ENCODE results near the gene POU2AF1. TPM values are rescaled to one million over a fixed set of nuclear protein-coding genes. Genes with fewer than 3 reads are reported as not detected.

Gene POU2AF1
- total RNA-seq, 4 donors from 2014 or later = 0.17 TPM; not detected in 2

DNA sequence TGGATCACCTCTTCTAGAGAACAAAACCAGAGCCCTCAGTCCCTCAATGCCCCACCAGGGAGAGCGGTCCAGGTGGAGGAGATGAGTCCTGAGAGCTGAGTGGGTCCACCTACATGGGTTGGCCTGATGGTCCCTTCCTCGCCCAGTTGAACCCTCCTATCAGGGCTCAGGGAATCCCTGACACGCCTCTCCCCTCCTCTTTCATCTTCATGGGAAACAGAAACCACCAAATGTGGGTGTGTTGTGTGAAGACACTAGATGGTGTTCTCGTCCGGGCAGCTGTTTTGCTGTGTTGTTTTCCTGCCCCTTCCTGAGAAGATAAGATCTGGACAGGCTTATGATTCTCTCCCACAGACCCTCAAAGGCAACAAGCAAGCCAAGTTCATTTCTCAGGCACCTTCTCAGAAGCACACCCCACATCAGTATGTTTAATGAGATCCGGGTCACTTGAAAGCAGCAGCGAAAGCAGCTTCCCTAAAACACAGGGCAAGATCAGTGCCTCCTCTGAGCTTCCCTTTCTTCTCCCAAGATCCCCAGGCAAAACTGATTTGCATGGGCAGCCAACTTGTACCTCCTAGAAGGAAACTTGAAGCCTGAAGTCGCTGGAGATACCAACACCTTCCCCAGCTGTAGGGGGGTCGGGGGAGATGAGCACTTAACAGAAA lies 35.3 kb upstream of the POU2AF1 start:
- no peak overlapping the region for H3K4me3 ChIP-seq
- peaks cover 15 to 30% (median 28%) of the 10 kb centered on the region in 4 donors for H3K4me1 ChIP-seq
- no peaks in the 10 kb centered on the region for H3K36me3 ChIP-seq
- intact Hi-C loops (cut with DNase I) = no loop called here
- DNase-seq (ENCODE audit: extremely low spot score) = no peak
- no peaks in the 10 kb centered on the region for H3K27me3 ChIP-seq
- TF ChIP-seq POLR2AphosphoS5 (IDR thresholded peaks at IDR 0.05) (no peak), EP300 (IDR thresholded peaks at IDR 0.05) (no peak), POLR2A (IDR thresholded peaks at IDR 0.05; ENCODE audit: low read depth) (no peak)
- TF ChIP-seq, protein P1, sequence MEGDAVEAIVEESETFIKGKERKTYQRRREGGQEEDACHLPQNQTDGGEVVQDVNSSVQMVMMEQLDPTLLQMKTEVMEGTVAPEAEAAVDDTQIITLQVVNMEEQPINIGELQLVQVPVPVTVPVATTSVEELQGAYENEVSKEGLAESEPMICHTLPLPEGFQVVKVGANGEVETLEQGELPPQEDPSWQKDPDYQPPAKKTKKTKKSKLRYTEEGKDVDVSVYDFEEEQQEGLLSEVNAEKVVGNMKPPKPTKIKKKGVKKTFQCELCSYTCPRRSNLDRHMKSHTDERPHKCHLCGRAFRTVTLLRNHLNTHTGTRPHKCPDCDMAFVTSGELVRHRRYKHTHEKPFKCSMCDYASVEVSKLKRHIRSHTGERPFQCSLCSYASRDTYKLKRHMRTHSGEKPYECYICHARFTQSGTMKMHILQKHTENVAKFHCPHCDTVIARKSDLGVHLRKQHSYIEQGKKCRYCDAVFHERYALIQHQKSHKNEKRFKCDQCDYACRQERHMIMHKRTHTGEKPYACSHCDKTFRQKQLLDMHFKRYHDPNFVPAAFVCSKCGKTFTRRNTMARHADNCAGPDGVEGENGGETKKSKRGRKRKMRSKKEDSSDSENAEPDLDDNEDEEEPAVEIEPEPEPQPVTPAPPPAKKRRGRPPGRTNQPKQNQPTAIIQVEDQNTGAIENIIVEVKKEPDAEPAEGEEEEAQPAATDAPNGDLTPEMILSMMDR (IDR thresholded peaks at IDR 0.05) = no peak
- 77% methylated on average over 9 of the region's 9 CpGs for WGBS
- no peak overlapping the region for H3K27ac ChIP-seq (replicated peaks in 1 of 4)
- H3K9me3 ChIP-seq = no peaks in the 10 kb centered on the region

DNA sequence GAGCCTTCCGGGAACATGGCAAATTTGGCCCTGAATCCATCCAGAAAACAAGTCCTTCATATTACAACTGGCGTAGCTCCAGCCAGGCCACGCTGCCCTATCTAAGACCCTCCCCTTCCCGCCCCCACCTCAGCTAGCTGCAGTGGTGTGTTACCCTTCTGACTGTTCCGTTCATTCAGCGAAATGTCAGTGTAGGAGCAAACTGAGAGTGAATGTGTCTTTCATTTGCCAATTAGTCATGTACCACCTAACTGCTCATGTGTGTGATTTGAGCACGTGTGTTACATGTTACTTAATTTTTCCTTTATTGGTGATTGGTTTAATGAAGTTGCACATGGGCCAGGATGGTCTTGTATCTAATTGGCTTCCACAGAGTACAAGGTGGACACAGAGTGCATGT lies 34.8 kb upstream of the POU2AF1 start:
- DNase-seq (ENCODE audit: extremely low spot score) = no peak
- intact Hi-C loops (cut with DNase I) = no loop called here
- no peaks in the 10 kb centered on the region for H3K9me3 ChIP-seq
- no peak for TF ChIP-seq POLR2AphosphoS5 (IDR thresholded peaks at IDR 0.05)
- TF ChIP-seq, protein P1 (IDR thresholded peaks at IDR 0.05) = no peak
- TF ChIP-seq POLR2A (IDR thresholded peaks at IDR 0.05; ENCODE audit: low read depth) = no peak
- TF ChIP-seq EP300 (IDR thresholded peaks at IDR 0.05) = no peak
- H3K4me1 ChIP-seq = peaks cover 15 to 24% (median 23%) of the 10 kb centered on the region in 4 donors
- H3K4me3 ChIP-seq = no peak overlapping the region
- WGBS = 90% methylated on average over 7 of the region's 7 CpGs
- no peak overlapping the region for H3K27ac ChIP-seq (replicated peaks in 1 of 4)
- H3K36me3 ChIP-seq = no peaks in the 10 kb centered on the region
- no peaks in the 10 kb centered on the region for H3K27me3 ChIP-seq

DNA sequence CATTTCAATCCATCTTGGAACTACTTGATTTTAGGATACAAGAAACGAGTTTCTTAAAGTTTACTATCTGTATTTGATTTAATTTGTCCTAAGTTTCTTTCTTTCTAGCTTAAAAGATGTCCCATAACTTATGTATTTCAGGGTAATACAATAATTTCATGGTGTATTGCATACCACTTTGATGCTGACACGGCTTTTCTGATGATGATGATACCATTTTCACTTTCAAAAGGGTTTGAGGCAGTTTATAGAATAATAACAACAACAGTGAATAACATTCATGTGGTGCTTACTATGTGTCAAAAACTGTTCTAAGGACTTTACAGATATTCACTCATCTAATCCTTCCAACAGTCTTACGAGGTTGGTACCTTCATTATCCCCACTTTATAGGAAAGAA lies 33.2 kb upstream of the POU2AF1 start:
- 85% methylated on average over 3 of the region's 3 CpGs for WGBS
- no peaks in the 10 kb centered on the region for H3K36me3 ChIP-seq

DNA sequence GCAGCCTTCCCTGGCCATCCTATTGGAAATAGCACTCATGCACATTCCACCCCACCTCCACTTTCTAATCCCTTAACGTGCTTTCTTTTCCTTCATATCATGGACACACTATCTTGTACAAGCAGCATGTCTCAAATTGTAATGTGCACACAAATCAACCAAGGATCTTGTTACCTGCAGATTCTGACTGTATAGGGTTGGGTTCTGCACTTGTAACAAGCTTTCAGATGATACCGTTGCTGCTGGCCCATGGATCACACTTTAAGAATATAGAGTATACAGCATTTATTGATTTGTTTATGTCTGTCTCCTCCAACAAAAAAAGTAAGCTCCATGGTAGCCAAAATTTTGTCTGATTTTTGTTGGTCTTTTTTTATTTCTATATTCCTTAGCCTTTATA lies 32.4 kb upstream of the POU2AF1 start:
- no peak for TF ChIP-seq POLR2A (IDR thresholded peaks at IDR 0.05; ENCODE audit: low read depth)
- no peak for TF ChIP-seq EP300 (IDR thresholded peaks at IDR 0.05)
- TF ChIP-seq POLR2AphosphoS5 (IDR thresholded peaks at IDR 0.05) = no peak
- TF ChIP-seq, protein P1 (IDR thresholded peaks at IDR 0.05) = no peak
- H3K4me3 ChIP-seq = no peak overlapping the region
- 89% methylated on average over 1 of the region's 2 CpGs for WGBS
- H3K27me3 ChIP-seq = no peaks in the 10 kb centered on the region
- H3K4me1 ChIP-seq = peaks cover 0 to under 1% (median 0%) of the 10 kb centered on the region in 4 donors
- no peak overlapping the region for H3K27ac ChIP-seq (replicated peaks in 1 of 4)
- intact Hi-C loops (cut with DNase I) = no loop called here
- DNase-seq (ENCODE audit: extremely low spot score) = no peak
- no peaks in the 10 kb centered on the region for H3K36me3 ChIP-seq
- no peaks in the 10 kb centered on the region for H3K9me3 ChIP-seq

More for the DNA sequence above, 33.2 kb upstream of the POU2AF1 start:
- H3K9me3 ChIP-seq = no peaks in the 10 kb centered on the region
- no peak overlapping the region for H3K4me3 ChIP-seq
- H3K27ac ChIP-seq (replicated peaks in 1 of 4) = no peak overlapping the region
- intact Hi-C loops (cut with DNase I) = no loop called here
- no peak for TF ChIP-seq POLR2A (IDR thresholded peaks at IDR 0.05; ENCODE audit: low read depth)
- TF ChIP-seq EP300 (IDR thresholded peaks at IDR 0.05) = no peak
- TF ChIP-seq, protein P1 (IDR thresholded peaks at IDR 0.05) = no peak
- no peak for TF ChIP-seq POLR2AphosphoS5 (IDR thresholded peaks at IDR 0.05)
- no peaks in the 10 kb centered on the region for H3K27me3 ChIP-seq
- DNase-seq (ENCODE audit: extremely low spot score) = no peak
- peaks cover 6 to 9% (median 7%) of the 10 kb centered on the region in 4 donors for H3K4me1 ChIP-seq

DNA sequence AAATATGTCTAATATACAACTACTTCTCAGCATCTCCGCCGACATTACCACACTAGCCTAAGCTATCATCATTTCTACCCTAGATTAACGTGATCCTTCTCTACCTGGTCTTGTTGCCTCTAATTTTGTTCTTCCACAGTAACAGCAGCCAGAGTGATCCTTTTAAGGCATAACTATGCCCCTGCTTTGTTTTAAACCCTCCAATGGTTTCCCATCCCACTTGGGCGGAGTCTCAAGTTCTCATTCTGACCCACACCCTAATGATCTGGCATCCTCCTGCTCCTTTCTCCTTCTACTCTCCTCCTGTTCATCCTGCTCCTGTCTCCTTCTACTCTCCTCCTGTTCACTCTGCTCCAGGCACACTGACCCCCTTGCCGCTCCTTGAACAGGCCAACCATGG lies 31.9 kb upstream of the POU2AF1 start:
- intact Hi-C loops (cut with DNase I) = no loop called here
- Histone ChIP-seq H3K27ac (replicated peaks in 1 of 4) (no peak overlapping the region), H3K4me3 (no peak overlapping the region), H3K27me3 (no peaks in the 10 kb centered on the region), H3K4me1 (no peaks in the 10 kb centered on the region), H3K9me3 (no peaks in the 10 kb centered on the region), H3K36me3 (no peaks in the 10 kb centered on the region)
- 92% methylated on average over 5 of the region's 5 CpGs for WGBS
- DNase-seq (ENCODE audit: extremely low spot score) = no peak
- TF ChIP-seq, protein P1 (IDR thresholded peaks at IDR 0.05) = no peak
- TF ChIP-seq POLR2AphosphoS5 (IDR thresholded peaks at IDR 0.05) = no peak
- no peak for TF ChIP-seq POLR2A (IDR thresholded peaks at IDR 0.05; ENCODE audit: low read depth)
- no peak for TF ChIP-seq EP300 (IDR thresholded peaks at IDR 0.05)
